Ascending aorta (tissue), 2 donors: Measurements from ENCODE around the gene POC1B. TPM values are rescaled to one million over a fixed set of nuclear protein-coding genes. Genes with fewer than 3 reads are reported as not detected.

Source experiments
- DNase-seq, 2 donors: peaks; one replicate each; pipeline ENCODE4 v3.0.0-alpha.2; 2019; ENCODE audit warnings: low spot score in 2 of 2
- H3K27ac ChIP-seq, 2 donors: fragments of 200-600 bp; sonication (generic); one replicate each; pipeline ENCODE4 v1.5.1; 2016 to 2017; ENCODE audit warnings: mild to moderate bottlenecking in 1 of 2
- H3K27me3 ChIP-seq: fragments of 200-600 bp; sonication (generic); one replicate; pipeline ENCODE4 v1.5.1; 2017
- H3K36me3 ChIP-seq, 2 donors: fragments of 200-600 bp; sonication (generic); one replicate each; pipeline ENCODE4 v1.5.1; 2016
- H3K4me1 ChIP-seq, 2 donors: fragments of 200-600 bp; sonication (generic); one replicate each; pipeline ENCODE4 v1.5.1; 2016 to 2017; ENCODE audit warnings: mild to moderate bottlenecking in 1 of 2
- H3K4me3 ChIP-seq, 2 donors: fragments of 200-600 bp; sonication (generic); one replicate each; pipeline ENCODE4 v1.5.1; 2016 to 2017; ENCODE audit warnings: mild to moderate bottlenecking in 1 of 2
- H3K9me3 ChIP-seq, 2 donors: fragments of 200-600 bp; sonication (generic); one replicate each; pipeline ENCODE4 v1.5.1; 2016
- CTCF ChIP-seq, 3 experiments: fragments of 200-600 bp in 2 of 3; fragments of 450-650 bp in 1 of 3; sonication (generic) in 2 of 3; IDR thresholded peaks; one replicate each; pipeline ENCODE4 v1.5.1; 2016 to 2019; ENCODE audit warnings: antibody characterized with exemption in 3 of 3, mild to moderate bottlenecking in 1 of 3, moderate library complexity in 1 of 3
- intact Hi-C: fragments of 100-400 bp; cut with DNase I; formaldehyde crosslinking; loops from one replicate; pipeline ENCODE4 v1.15.1; 2023
- total RNA-seq: library from RNA; depleted of rRNA; stranded (reverse); fragments of >200 nt; gene quantifications from one replicate; pipeline ENCODE4 v1.1.0, GENCODE V29; 2016

The POC1B gene
- total RNA-seq, 1 donor from 2014 or later, result 15.8 TPM

GRCh38 chr12:89538897-89539296 lies 13.1 kb upstream of the POC1B start:
- Histone ChIP-seq H3K27me3 (no peaks in the 10 kb centered on the region), H3K36me3 (no peaks in the 10 kb centered on the region), H3K4me1 (no peaks in the 10 kb centered on the region), H3K4me3 (no peak overlapping the region), H3K9me3 (no peaks in the 10 kb centered on the region), H3K27ac (no peak overlapping the region)
- intact Hi-C loops, result no loop called here
- DNase-seq, result no peak
- TF ChIP-seq CTCF (IDR thresholded peaks at IDR 0.05), result no peak

GRCh38 chr12:89537389-89537788 lies 11.5 kb upstream of the POC1B start:
- no peaks in the 10 kb centered on the region for H3K4me1 ChIP-seq
- intact Hi-C loops, result no loop called here
- TF ChIP-seq CTCF (IDR thresholded peaks at IDR 0.05), result no peak
- H3K9me3 ChIP-seq, result no peaks in the 10 kb centered on the region
- no peaks in the 10 kb centered on the region for H3K27me3 ChIP-seq
- H3K4me3 ChIP-seq, result no peak overlapping the region
- no peak for DNase-seq
- no peak overlapping the region for H3K27ac ChIP-seq
- H3K36me3 ChIP-seq, result no peaks in the 10 kb centered on the region

- DNase-seq, result no peak
- TF ChIP-seq CTCF (IDR thresholded peaks at IDR 0.05), result peak; percentile 31 to 77 (median 62)
- Histone ChIP-seq H3K4me3 (no peak overlapping the region), H3K4me1 (no peaks in the 10 kb centered on the region), H3K27me3 (no peaks in the 10 kb centered on the region), H3K27ac (no peak overlapping the region), H3K9me3 (no peaks in the 10 kb centered on the region), H3K36me3 (no peaks in the 10 kb centered on the region)
- intact Hi-C loops, result loop anchor here (5.0 to 10.0 kb wide), 2 partner anchors 145 to 1387 kb away; partner anchors contain the start of genes CEP290 and TMTC3
Measured at GRCh38 chr12:89529738-89530137, 3.9 kb upstream of the POC1B start.

- Histone ChIP-seq H3K4me1 (peaks cover 0 to under 1% of the 10 kb centered on the region in 2 donors), H3K27me3 (no peaks in the 10 kb centered on the region), H3K4me3 (no peak overlapping the region), H3K9me3 (no peaks in the 10 kb centered on the region), H3K27ac (no peak overlapping the region), H3K36me3 (no peaks in the 10 kb centered on the region)
- DNase-seq, result no peak
- intact Hi-C loops, result loop anchor here (5.0 to 10.0 kb wide), 2 partner anchors 144 to 1386 kb away; partner anchors contain the start of genes CEP290 and TMTC3
- no peak for TF ChIP-seq CTCF (IDR thresholded peaks at IDR 0.05)
Measured at GRCh38 chr12:89528434-89528833, 2.6 kb upstream of the POC1B start.

GRCh38 chr12:89525305-89525823 lies 483 bp downstream of the POC1B start:
- Histone ChIP-seq H3K9me3 (no peaks in the 10 kb centered on the region), H3K27me3 (no peaks in the 10 kb centered on the region), H3K27ac (peak overlapping the region; percentile 92 to 93), H3K4me1 (peaks cover 2 to 20% of the 10 kb centered on the region in 2 donors), H3K36me3 (no peaks in the 10 kb centered on the region), H3K4me3 (peak overlapping the region; percentile 74 to 77)
- intact Hi-C loops, result loop anchor here (2.0 to 10.0 kb wide), 6 partner anchors 29 to 1383 kb away; partner anchors contain the start of genes ATP2B1, CEP290 and TMTC3
- no peak for TF ChIP-seq CTCF (IDR thresholded peaks at IDR 0.05)
- DNase-seq, result peak in 1 of 2 donors; percentile 67
